ENCODE results near the gene MAP4K4. TPM values are rescaled to one million over a fixed set of nuclear protein-coding genes. Genes with fewer than 3 reads are reported as not detected.

MAP4K4 gene
- total and polyA plus RNA-seq, 8 donors: 9.7 to 38.7 (median 15.3) TPM

- intact Hi-C loops (cut with DNase I): no loop called here
- FAIRE-seq (no peak), DNase-seq (no peak), ATAC-seq (peak in 2 of 4 donors; percentile 52 to 66)
- no peaks in the 10 kb centered on the region for H3K36me3 ChIP-seq
- H3K4me3 ChIP-seq: no peak overlapping the region
- 84 to 93% methylated on average over 1 of the region's 1 CpG for WGBS, 2 donors
- H3K4me1 ChIP-seq: peaks cover 9 to 15% (median 13%) of the 10 kb centered on the region in 3 donors
- no peak overlapping the region for H3K27ac ChIP-seq
- no peaks in the 10 kb centered on the region for H3K27me3 ChIP-seq
- no peaks in the 10 kb centered on the region for H3K9me3 ChIP-seq
- TF ChIP-seq, protein P1, sequence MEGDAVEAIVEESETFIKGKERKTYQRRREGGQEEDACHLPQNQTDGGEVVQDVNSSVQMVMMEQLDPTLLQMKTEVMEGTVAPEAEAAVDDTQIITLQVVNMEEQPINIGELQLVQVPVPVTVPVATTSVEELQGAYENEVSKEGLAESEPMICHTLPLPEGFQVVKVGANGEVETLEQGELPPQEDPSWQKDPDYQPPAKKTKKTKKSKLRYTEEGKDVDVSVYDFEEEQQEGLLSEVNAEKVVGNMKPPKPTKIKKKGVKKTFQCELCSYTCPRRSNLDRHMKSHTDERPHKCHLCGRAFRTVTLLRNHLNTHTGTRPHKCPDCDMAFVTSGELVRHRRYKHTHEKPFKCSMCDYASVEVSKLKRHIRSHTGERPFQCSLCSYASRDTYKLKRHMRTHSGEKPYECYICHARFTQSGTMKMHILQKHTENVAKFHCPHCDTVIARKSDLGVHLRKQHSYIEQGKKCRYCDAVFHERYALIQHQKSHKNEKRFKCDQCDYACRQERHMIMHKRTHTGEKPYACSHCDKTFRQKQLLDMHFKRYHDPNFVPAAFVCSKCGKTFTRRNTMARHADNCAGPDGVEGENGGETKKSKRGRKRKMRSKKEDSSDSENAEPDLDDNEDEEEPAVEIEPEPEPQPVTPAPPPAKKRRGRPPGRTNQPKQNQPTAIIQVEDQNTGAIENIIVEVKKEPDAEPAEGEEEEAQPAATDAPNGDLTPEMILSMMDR (IDR thresholded peaks at IDR 0.05): no peak
Observed at GRCh38 chr2:101704046-101704466, 6.5 kb downstream of the MAP4K4 start.

DNA sequence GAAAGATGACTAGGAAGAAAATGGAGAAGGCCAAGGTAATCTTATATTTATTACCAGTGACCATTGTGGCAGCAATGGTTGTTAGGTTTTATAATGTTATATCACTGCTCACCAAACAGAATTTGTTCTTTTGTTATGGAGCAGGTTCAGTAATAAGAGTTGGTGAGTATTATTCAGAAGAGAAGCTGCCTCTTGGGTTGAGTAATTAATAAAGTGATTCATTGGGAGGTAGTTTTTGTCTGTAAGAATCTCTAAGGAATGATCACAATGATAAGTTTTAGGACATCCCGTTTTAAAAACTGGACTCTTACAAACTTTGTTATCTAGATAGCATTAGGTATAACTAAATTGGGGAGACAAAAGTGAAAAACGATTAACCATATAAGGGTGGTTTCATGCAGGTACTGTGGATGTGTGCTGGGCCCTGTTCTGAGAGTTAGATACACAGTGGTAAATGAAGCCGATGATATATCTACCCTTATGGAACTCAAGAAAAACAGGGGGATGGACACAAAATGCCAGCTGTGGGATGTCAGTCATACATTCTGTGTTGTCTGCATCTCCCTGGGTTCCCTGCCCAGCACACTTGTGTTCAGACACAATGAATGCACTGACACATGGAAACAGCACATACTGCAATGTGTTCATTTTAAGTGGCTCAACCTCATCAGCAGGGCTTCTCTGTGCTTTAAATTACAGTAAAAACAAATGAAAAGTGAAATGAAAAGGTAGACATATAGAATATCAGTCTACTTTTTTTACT, 7.5 kb downstream of the MAP4K4 start:
- Histone ChIP-seq H3K4me1 (peaks cover 13 to 23% (median 18%) of the 10 kb centered on the region in 3 donors), H3K27ac (no peak overlapping the region), H3K9me3 (no peaks in the 10 kb centered on the region), H3K4me3 (no peak overlapping the region), H3K36me3 (no peaks in the 10 kb centered on the region), H3K27me3 (no peaks in the 10 kb centered on the region)
- TF ChIP-seq, protein P1 (IDR thresholded peaks at IDR 0.05): no peak
- 64 to 75% methylated on average over 3 of the region's 3 CpGs for WGBS, 2 donors
- FAIRE-seq (no peak), DNase-seq (no peak), ATAC-seq (no peak)
- intact Hi-C loops (cut with DNase I): no loop called here

DNA sequence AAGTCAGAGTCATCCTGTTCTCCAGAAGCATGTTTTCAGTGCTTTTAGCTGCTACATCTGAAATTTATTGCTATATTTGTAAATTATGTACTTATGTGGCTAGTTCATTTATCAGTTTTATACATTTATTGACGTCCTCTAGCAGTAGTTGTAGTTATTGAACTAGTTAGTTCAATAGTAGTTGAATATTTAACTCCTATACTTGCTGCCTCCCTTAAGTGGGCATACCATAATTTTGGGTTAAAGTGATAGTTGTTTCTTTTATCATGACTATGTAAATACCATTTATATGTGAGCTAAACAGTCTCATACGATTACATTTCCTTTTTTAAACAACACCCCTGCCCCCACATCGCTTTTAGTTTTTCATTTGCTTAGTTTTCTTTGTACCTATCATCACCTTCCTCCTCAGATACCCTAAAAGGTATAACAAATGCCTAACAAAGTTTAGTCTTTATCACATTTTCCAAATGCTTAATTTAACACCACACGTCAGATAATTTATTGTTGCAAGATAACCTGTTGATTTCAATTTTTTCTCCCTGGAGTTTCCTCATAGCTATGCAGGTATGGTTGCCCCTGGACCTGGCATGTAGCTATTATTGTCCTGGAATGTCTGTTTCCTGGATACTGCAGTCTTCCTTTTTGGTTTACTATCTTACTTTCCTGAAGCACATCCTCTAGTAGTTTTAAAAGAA, 8.8 kb downstream of the MAP4K4 start:
- Histone ChIP-seq H3K36me3 (no peaks in the 10 kb centered on the region), H3K9me3 (no peaks in the 10 kb centered on the region), H3K27ac (peak overlapping the region in 2 of 4 donors; percentile 39), H3K4me3 (no peak overlapping the region), H3K4me1 (peaks cover 13 to 25% (median 18%) of the 10 kb centered on the region in 3 donors), H3K27me3 (no peaks in the 10 kb centered on the region)
- DNase-seq (no peak), ATAC-seq (peak in 1 of 4 donors; percentile 51), FAIRE-seq (no peak)
- TF ChIP-seq, protein P1 (IDR thresholded peaks at IDR 0.05): no peak
- WGBS, 2 donors: 56 to 62% methylated on average over 4 of the region's 4 CpGs
- intact Hi-C loops (cut with DNase I): no loop called here

- no peak overlapping the region for H3K4me3 ChIP-seq
- no peak for ATAC-seq
- H3K27ac ChIP-seq: peak overlapping the region in 2 of 4 donors; percentile 39
- H3K36me3 ChIP-seq: no peaks in the 10 kb centered on the region
- WGBS, 2 donors: 66 to 87% methylated on average over 1 of the region's 1 CpG
- H3K27me3 ChIP-seq: no peaks in the 10 kb centered on the region
- intact Hi-C loops (cut with DNase I): no loop called here
- DNase-seq: no peak
- H3K4me1 ChIP-seq: peaks cover 13 to 25% (median 18%) of the 10 kb centered on the region in 3 donors
- H3K9me3 ChIP-seq: no peaks in the 10 kb centered on the region
- FAIRE-seq: no peak
- TF ChIP-seq, protein P1 (IDR thresholded peaks at IDR 0.05): no peak
Observed at GRCh38 chr2:101706819-101707177, 9.3 kb downstream of the MAP4K4 start.

Data from pancreas (tissue), 10 donors.